HG03354 (cell line): ENCODE results near the gene ZBTB20.

Experiments
- ATAC-seq: cut with Tn5 transposase; IDR thresholded peaks from one replicate; pipeline ENCODE4 v1.9.1; 2021; ENCODE audit warnings: mild to moderate bottlenecking; ENCODE audit not compliant: unreplicated experiment, poor library complexity, severe bottlenecking

The ZBTB20 gene

DNA sequence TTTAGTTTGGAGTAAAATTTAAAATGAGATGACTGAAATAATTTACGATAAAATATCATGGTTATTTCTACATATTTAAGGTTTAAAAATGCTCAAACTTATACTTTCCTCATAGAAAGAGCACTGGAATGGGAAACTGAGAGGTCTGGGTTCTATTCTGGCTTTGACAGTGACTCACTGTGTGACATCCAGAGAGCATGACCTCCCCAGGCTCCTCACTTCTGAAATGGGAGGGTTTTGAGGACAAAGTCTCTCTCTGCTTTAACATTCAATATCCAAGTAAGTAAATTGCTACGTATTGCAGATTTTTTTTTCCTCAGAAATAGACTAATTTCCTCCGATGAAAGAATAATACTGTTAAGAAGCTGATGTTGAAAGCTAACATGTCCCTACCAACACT, 618.6 kb downstream of the ZBTB20 start:
- no peak for ATAC-seq

DNA sequence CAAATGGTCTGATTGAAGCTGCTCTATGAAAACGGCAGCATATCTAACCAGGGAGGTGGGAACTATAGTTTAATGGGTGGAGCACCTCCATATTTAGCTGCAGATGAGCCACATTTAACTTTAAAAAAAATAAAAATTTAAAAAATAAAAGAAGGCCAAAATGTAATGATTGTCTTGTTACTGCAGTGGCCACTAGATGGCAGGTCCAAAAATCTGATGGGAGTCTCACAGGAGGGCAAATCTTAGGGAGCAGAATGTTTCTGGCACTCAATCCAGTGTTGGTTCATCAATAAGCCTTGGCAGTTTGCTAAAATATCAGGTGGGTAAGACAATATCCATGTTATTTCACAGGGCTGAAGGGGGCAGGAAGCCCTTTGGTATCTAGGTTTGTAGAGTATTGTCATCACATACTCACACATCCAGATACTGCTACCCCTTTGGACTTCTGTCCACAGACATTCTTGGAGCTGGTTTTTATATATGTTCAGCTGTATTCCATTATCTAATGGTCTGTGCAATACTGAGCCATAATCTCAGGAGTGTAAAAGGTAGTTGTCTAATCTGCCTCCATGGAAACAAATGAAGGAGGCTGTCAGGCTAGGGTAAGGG, 619.9 kb downstream of the ZBTB20 start:
- ATAC-seq, result peak; percentile 53

DNA sequence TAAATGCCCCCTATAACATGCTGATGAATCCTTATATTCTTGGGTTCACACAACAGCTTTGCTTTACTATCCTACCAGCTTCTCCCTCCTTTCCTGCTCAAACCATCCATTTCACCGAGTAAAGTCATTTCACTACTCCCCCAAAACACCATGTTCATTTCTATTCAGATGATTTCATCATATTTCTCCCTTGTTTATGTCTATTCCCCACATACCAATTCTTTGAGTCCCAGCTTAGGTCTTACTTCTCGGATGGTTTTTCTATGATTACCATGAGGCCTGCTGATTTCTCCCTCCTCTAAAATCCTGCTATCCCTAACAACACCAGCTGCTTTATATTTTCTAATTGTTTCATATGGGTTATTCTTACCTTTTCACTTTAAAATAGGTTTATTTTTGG, 621.8 kb downstream of the ZBTB20 start:
- no peak for ATAC-seq

DNA sequence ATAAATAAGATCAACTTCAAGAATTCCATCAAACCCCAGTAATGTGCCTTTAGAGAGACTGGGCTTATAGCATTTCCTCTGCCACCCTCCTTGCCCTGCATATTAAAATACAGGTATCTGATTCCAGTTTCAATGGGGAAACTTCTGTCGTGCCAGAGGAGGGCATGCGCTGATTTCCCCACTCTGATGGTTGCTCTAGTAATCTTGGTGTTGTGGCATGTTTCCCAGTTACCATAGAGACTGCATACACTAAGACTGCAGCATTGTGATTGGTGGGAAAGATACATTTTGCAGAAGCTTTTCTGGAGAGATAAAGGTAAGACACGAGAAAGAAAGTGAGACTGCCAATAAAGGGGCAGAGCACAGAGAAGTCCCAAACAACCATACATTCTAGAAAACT, 627.7 kb downstream of the ZBTB20 start:
- ATAC-seq, result peak; percentile 93

DNA sequence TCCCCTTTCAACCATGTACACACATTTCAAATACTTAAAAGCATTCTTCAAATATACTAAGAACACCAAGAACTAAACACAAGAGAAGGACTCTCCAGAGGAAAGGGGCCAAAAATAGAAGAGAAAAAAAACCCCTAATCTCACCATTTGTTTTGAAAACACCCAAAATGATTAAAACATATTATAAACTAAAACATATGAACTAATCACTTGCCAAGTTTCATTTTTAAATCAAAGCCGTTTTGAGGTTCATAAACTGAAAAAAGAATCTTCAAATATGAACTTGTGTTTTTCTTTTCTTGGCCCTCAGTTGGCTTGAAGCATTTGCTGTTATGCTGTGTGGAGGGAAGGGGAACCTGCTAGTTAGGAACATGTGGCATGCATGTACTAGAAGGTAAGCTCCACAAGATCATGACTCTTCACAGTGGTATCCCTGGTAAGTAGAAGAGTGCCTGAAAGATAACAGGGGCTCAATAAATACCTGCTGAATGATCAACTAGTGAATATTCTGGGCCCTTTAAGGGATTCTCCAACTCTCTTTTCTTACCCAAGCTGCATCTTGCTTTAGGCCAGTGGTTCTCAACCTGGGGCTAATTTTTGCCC, 628.8 kb downstream of the ZBTB20 start:
- no peak for ATAC-seq

DNA sequence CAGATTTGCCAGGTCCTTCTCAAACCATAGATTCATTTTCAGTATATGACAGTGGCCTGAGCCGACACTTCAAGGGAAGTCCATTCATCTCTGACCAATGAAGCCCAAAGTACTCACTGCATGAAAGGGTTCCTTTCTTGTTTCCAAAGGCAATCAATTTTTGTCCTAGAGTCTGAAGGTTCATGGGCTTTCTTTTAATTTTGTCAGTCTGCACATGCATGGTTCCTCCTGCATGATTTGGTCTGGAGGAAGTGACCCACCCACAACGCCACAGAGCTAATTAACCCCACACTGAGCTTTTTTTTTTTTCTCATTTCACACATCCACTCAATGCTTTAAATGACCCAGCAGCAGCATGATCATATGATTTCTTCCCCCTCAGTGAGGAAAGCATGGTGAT, 636.9 kb downstream of the ZBTB20 start:
- ATAC-seq, result no peak

DNA sequence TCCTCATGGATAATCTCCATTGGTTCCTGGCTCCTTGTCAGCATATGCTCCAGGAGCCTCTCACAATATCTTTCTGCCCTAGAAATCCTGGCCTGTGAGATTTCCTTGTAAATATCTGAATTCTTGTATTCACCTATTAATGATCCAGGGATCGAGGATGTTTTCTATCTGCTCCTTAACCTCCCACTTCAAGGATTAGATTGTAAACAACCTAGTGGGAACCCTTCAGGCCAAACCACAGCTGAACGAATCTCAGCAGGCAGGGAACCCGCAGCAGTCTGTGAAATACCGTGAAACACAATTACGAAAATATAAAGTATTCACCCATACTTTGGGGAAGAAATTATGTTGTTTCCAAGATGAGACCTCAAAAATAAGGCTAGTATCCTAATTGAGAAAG, 637.3 kb downstream of the ZBTB20 start:
- ATAC-seq, result no peak

DNA sequence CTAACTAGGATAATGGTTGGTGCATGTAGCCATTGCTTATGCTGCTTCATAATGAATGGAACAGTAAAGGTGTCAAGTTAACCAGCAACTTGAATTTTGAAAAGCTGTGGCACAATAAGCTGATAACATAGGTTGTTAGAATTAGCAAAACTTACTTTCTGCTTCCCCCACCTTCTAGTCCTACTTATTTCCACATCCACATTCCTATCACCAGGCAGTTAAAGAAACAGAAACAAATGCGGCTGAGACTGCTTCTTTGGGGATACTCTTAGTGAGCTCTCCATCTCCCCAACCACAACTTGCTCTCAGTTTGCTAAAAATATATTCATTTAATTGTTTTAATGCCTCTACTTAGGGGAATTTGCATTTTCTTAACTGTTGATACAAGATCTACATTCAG, 638.1 kb downstream of the ZBTB20 start:
- ATAC-seq, result no peak

DNA sequence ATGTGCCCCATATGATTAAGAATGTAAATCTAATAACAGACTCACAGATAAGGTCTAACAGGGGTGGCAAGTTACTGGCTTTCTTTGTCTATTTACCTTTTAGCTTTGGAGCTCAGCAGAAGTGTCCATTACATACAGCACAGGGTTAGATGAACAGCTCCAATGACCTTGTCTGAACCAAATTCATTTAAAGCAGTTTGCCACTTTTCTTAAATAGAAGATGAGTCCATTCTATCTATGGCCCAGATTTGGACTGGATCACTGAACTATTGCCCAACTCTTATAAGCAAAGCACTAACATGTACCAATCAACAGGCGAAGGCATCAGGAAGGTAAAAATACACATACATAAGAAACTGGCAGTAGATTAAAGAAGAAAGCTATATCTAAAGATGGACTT, 638.9 kb downstream of the ZBTB20 start:
- ATAC-seq, result no peak

DNA sequence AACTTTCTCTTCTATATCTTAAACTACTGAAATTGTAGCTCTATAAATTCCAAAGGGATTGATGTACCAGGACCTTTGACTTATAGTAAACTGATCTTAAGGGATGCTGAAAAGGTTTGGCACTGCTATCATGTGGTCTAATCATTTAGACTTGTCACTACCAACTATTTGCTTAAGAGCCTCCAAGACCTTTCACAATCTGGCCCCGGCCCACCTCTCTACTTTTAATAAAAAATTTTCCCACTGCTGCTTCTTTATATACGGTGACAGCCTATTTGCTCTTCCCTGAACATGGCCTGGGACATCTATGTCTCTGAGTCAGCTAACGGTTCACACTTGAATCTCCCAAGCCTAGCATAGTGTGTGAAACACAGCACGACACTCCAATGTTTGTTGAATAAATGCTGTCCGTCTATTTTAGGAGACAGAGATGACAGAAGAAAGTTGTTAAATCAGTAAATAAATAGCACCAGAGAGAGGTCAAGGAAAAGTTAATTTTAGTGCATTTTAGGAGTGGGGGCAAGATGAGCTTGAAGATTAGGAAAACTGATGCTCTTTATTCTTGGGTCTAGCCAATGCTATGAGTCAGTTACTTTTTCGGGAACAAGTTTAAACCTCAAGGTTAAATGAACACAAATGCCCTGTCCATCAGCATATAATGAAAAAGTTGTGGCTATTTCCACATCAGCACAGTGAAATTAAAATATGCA, 640.3 kb downstream of the ZBTB20 start:
- no peak for ATAC-seq

DNA sequence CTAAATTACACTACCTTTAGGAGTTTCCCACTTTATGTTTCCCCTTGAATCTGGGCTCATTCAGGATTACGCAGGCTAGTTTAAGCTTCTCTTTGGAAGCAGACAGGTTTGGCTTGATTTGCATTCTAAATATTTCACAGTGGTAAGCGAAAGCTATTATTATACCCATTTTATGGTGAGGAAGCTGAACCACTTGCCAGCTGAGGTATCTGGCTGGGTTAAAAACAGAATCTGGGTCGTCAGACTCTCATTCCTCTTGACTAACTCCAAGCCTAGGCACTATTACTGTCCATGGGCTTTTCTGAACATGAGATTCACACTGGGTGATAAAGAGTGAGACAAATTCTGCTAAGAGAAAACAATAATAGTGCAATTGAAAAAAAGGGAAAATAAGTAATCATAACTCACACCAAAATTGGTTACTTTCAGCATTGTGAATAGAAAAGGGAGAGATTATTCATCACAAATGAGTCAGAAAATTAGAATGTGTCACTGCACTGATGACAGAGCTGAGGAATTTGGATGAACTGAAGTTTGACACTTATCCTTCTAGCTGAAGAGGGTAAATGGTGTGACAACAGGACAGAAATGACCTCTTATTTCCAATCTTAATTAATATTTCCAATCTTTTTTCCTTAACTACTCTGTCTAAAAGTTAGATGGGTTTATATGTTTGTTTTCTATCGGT, 642.0 kb downstream of the ZBTB20 start:
- no peak for ATAC-seq

DNA sequence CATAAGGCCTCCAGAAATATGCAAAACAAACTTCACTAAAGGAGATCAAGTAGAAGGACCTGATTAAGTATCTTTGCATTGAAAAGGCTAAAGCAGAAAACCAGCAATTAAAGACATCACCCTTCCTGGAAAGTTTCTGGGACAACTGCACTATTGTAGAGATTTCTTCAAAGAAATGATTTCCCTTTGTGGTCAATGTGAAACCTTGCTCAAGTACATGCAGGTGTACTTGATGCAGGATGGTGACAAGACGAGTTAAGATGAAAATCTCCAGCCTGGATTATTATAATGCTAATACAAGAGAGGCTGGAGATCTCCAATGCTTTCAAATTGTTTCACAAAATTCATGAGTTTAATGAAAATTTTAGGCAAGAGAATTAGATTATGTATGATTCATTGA, 644.9 kb downstream of the ZBTB20 start:
- no peak for ATAC-seq

DNA sequence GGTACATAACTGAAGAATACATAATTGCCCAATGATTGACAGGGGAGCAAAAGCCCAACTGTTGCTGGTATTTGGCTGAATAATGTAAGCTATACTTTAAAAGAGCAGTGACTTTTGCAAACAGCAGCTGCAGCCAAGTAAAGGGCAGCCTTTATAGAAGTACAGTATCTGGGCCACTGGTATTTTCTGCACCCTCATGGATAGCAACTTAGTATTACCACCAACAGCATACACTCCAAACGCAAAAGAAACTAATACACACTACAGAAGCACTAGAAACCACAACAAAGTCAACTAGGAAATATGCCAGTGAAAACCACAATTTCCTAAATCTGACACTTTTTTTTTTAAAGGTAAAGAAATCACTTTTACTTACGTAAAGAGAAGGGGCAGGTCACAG, 647.1 kb downstream of the ZBTB20 start:
- ATAC-seq, result no peak

DNA sequence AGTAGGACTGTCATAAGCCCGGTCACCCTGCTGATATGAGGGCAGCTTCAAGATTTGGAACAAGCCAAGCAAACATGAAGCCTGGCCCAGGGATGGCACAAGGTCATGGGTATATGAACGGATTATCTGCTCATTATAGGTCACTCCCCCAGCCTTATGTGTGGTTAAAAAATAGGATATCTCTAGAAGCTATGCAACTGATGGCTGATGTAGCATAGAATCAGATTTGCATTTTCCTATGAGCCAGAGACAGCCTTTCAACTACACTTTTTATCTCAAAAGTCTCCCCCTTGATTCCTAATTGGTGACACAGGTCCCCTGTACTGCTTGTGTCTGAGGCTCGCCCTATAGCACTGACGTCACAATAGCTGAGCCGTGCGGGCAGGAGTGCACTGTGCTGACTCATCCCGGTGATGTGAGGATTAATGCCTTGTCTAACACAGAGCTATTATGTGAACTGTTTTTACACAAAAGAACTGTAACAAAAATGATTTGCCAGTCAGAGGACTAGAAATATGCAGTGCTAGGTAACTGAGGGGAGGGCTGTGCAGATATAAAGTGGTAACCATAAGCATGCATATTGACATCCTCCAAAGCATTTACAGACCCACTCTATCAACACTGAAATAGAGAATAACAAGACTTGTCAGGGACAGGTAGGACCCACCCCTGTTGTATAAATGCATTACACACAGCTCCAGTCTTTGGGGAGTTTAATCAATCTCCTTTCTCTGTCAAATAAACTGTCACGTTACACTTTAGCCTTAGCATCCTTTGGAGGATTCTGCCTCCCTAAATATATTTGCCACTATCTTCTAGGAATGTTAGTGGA, 648.3 kb downstream of the ZBTB20 start:
- no peak for ATAC-seq

DNA sequence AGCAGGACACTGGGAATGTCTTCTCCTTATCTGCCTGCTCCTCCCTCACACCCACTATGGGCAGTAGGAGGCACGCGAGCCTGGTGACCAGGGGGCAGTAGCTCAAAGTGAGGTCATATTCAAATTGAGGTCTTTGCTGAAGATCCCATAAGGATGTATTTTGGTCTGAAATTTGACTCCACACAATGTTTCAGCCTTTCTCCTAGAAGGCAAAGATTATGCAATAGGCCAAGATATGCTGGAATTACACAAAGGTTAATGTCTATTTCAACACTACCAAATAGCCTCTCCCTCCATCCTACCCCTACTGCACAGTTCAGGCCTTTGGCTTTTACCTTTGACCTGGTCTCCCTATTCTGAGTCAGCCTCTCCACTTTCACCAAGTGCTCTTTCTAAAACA, 650.2 kb downstream of the ZBTB20 start:
- no peak for ATAC-seq

DNA sequence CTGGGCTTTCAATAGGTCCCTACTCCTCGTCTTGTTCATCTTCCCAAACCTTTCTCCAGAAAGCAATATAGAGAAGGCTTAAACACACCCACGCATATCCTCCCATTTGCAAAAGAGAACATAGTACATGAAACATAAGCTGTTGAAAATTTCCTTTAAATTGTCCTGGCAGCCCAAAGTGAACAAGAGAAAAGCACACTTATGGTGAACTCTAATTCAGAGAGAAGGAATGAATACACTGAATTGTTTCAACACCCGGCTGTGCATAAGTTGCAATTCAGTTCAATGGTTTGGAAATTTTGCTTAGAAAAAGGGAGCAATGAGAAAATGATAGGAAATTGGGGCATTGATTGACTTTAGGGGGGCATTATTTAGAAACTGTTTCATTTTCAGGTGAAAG, 650.6 kb downstream of the ZBTB20 start:
- ATAC-seq, result no peak

DNA sequence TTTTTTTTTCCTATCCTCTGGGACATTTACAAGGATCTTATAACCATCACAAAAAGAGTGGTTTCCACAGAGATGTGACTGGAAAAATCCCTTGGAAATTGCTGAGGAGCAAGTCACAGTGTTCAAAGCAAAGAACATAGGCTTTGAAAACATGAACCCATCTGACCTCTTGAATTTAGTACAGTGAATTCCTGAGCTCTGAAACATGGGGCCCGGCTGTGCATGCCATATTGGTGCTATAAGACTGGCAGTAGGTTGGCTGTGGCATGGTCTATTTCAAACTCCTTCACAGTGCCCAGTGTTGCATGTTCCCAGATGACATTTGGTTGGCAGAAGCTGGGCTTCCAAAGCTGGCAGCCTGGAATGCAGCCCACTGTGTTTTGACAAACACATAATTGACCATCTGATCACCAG, 651.1 kb downstream of the ZBTB20 start:
- no peak for ATAC-seq

DNA sequence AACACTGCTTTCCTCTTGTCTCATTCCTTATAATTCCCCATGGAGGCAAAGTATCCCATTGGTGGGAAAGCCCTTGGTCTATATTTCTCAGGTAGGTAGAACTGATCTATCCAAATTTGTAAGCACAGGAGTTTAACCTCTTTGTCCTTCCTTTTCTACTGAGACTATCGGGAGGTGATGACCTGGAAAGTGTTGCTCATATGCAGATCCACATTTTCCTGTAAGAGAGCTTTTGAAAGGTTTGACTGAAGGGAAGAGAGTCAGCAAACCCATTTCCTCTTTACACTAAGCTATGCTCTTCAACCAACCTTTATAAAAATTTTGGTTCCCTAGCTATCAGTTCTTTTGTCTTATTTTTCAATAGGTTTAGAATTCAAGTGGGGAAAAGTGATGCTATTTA, 652.6 kb downstream of the ZBTB20 start:
- ATAC-seq, result no peak

DNA sequence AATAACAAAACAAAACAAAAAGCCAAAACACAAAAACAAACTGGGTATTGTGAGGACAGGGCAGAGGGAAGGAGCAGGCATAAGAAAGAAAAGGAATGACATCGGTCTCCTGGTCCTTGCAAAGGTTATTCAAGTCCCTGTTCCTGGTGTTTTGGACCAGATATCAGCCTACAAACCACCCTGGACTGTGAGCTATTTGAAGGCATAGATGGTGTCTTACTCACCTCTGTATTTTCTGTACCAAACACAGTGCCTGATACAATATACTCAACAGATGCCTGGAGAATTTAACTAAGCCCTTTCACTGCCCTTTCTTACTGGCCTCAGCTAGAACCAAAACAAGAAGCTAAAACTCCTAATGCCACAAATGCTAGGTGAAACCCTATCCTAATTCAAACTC, 656.3 kb downstream of the ZBTB20 start:
- ATAC-seq, result no peak

DNA sequence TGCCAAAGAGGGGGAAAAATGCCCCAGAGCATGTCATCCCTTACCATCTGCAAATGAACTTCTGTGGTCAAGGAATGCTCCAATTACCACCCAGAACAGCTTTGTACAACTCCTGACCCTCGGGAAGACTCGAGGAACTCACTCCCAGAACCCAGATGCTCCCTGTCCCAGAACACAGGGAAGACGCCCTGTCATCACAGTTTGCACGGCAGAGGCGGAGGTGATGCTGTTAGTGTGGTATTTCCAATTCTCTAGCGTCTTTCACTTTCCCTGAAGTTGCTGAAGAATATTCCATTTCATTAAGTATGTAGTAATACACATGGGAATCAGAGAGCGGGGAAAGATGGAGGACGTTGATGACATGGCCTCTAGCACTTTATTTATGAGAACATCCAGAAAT, 659.6 kb downstream of the ZBTB20 start:
- no peak for ATAC-seq
